Endothelial cell (in vitro differentiated cells): ENCODE data around the gene RGS6. TPM values are rescaled to one million over a fixed set of nuclear protein-coding genes. Genes with fewer than 3 reads are reported as not detected.

ENCODE experiments used
- DNase-seq: peaks from one replicate; pipeline ENCODE4 v3.0.0; 2021; ENCODE audit warnings: low spot score
- H3K27ac Mint-ChIP-seq: one replicate; pipeline ENCODE4 v1.8.0; 2021; ENCODE audit warnings: mixed read lengths, inconsistent platforms; ENCODE audit not compliant: unreplicated experiment
- H3K27me3 Mint-ChIP-seq: one replicate; pipeline ENCODE4 v1.8.0; 2021; ENCODE audit warnings: mild to moderate bottlenecking, moderate library complexity, mixed read lengths, inconsistent platforms; ENCODE audit not compliant: unreplicated experiment
- H3K36me3 Mint-ChIP-seq: one replicate; pipeline ENCODE4 v1.8.0; 2021; ENCODE audit warnings: mild to moderate bottlenecking, low read depth, mixed read lengths, inconsistent platforms; ENCODE audit not compliant: unreplicated experiment
- H3K4me1 Mint-ChIP-seq: one replicate; pipeline ENCODE4 v1.8.0; 2021; ENCODE audit warnings: mild to moderate bottlenecking, mixed read lengths, inconsistent platforms; ENCODE audit not compliant: unreplicated experiment
- H3K4me3 Mint-ChIP-seq: one replicate; pipeline ENCODE4 v1.8.0; 2021; ENCODE audit warnings: mild to moderate bottlenecking, mixed read lengths, inconsistent platforms; ENCODE audit not compliant: unreplicated experiment
- H3K9me3 Mint-ChIP-seq: one replicate; pipeline ENCODE4 v1.8.0; 2021; ENCODE audit warnings: mixed read lengths, inconsistent platforms; ENCODE audit not compliant: unreplicated experiment
- CTCF ChIP-seq: fragments of 200-600 bp; sonication (generic); IDR thresholded peaks from one replicate; pipeline ENCODE4 v1.5.0; 2021; ENCODE audit warnings: antibody characterized with exemption; ENCODE audit not compliant: unreplicated experiment
- total RNA-seq: library from RNA; stranded (reverse); fragmentation: NEBNext Ultra II Directional; extraction: Animal tissue kit (Norgen Biotek cat#: 25700); gene quantifications from one replicate; pipeline ENCODE4 v1.2.1, GENCODE V29; 2021; ENCODE audit not compliant: unreplicated experiment

RGS6 gene
- total RNA-seq, 1 donor from 2014 or later = 15.7 TPM

GRCh38 chr14:72594099-72594901, 662.1 kb downstream of the RGS6 start:
- Mint-ChIP-seq H3K4me3 (no peak overlapping the region), H3K9me3 (no peaks in the 10 kb centered on the region), H3K36me3 (no peaks in the 10 kb centered on the region), H3K4me1 (no peaks in the 10 kb centered on the region), H3K27ac (no peak overlapping the region), H3K27me3 (no peaks in the 10 kb centered on the region)
- no peak for TF ChIP-seq CTCF
- DNase-seq = no peak

- no peak for TF ChIP-seq CTCF
- H3K27ac Mint-ChIP-seq = no peak overlapping the region
- peaks cover 2% of the 10 kb centered on the region for H3K4me1 Mint-ChIP-seq
- no peaks in the 10 kb centered on the region for H3K27me3 Mint-ChIP-seq
- DNase-seq = no peak
- H3K9me3 Mint-ChIP-seq = no peaks in the 10 kb centered on the region
- no peak overlapping the region for H3K4me3 Mint-ChIP-seq
- no peaks in the 10 kb centered on the region for H3K36me3 Mint-ChIP-seq
Observed at GRCh38 chr14:72595152-72595862, 663.1 kb downstream of the RGS6 start.

DNA sequence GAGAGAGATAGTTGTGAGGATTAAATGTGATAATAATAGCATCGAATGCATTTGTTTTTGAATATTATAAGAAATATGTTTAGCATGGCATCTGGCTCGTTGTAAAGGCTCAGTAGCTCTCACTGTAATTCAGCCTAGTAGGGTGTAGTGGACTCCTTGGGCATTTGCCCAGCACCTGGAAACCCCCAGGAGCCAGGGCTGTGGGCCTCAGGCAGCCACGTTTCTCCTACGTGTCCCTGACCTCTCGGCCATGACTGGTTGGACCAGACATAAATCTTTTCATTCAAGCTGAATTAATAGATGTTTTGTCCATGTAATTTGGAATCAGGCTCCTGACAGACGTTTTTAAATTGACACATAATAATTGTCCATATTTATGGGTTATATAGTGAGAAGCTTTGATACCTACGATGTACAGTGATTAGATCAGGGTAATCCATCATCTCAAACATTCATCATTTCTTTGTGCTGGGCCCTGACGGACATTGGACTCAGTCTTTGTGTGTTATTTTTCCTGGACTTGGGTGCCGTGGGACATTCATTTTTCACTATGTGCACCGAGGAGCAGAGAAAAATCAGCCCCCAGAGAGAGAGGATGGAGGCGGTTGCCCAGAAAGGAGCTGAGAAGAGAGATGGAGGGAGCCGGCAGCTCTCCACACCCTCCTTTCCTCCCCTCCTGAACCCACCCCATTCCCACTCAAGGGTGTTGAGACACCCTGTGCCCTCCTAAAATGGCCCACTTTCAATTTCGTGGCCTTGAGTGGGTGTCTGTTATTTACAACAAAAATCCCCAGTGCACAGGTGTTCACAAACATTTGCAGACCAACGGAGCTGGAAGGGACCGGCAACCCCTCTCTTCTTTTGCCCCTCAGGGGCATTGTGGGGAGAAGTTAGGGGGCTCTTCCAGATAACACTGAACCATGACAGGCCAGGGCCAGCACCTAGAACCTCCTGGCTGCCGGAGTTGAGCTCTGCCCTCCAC, 665.3 kb downstream of the RGS6 start:
- H3K27me3 Mint-ChIP-seq = no peaks in the 10 kb centered on the region
- no peaks in the 10 kb centered on the region for H3K9me3 Mint-ChIP-seq
- H3K4me1 Mint-ChIP-seq = peaks cover 10% of the 10 kb centered on the region
- no peaks in the 10 kb centered on the region for H3K36me3 Mint-ChIP-seq
- TF ChIP-seq CTCF = no peak
- H3K27ac Mint-ChIP-seq = no peak overlapping the region
- DNase-seq = no peak
- H3K4me3 Mint-ChIP-seq = no peak overlapping the region

GRCh38 chr14:72598306-72598705, 666.1 kb downstream of the RGS6 start:
- Mint-ChIP-seq H3K4me3 (no peak overlapping the region), H3K4me1 (peaks cover 10% of the 10 kb centered on the region), H3K27ac (no peak overlapping the region), H3K27me3 (no peaks in the 10 kb centered on the region), H3K36me3 (no peaks in the 10 kb centered on the region), H3K9me3 (no peaks in the 10 kb centered on the region)
- TF ChIP-seq CTCF = no peak
- no peak for DNase-seq
